GM19455 (cell line): ENCODE measurements around the gene TRIM38.

Experiments
- ATAC-seq: cut with Tn5 transposase; IDR thresholded peaks from one replicate; pipeline ENCODE4 v1.9.1; 2021; ENCODE audit not compliant: unreplicated experiment

TRIM38 gene

GRCh38 chr6:26025894-26026832, 63.6 kb downstream of the TRIM38 start:
- ATAC-seq = peak; percentile 39

- peak; percentile 40 for ATAC-seq
Observed at GRCh38 chr6:26026833-26027490, 64.4 kb downstream of the TRIM38 start.

GRCh38 chr6:26027491-26028211, 65.0 kb downstream of the TRIM38 start:
- no peak for ATAC-seq

GRCh38 chr6:26028212-26028745, 65.7 kb downstream of the TRIM38 start:
- no peak for ATAC-seq

GRCh38 chr6:26028746-26029569, 66.4 kb downstream of the TRIM38 start:
- ATAC-seq = no peak

GRCh38 chr6:26029570-26029856, 66.9 kb downstream of the TRIM38 start:
- ATAC-seq = no peak

GRCh38 chr6:26029857-26030653, 67.5 kb downstream of the TRIM38 start:
- ATAC-seq = no peak

- no peak for ATAC-seq
Observed at GRCh38 chr6:26030716-26031115, 68.1 kb downstream of the TRIM38 start.

- no peak for ATAC-seq
Observed at GRCh38 chr6:26031151-26031594, 68.6 kb downstream of the TRIM38 start.

GRCh38 chr6:26031595-26032339, 69.2 kb downstream of the TRIM38 start:
- peak; percentile 48 for ATAC-seq

GRCh38 chr6:26032340-26033084, 69.9 kb downstream of the TRIM38 start:
- no peak for ATAC-seq

GRCh38 chr6:26033085-26033940, 70.7 kb downstream of the TRIM38 start:
- peak; percentile 63 for ATAC-seq

- no peak for ATAC-seq
Observed at GRCh38 chr6:26033941-26034354, 71.3 kb downstream of the TRIM38 start.

GRCh38 chr6:26034905-26035304, 72.3 kb downstream of the TRIM38 start:
- ATAC-seq = no peak
